SK-N-MC (cell line): ENCODE results near the gene SASH3.

Experiments
- EZH2 ChIP-seq: fragments of 200-600 bp; sonication (generic); IDR thresholded peaks from one replicate; pipeline ENCODE4 v1.6.1; 2017; ENCODE audit warnings: antibody characterized with exemption
- POLR2AphosphoS5 ChIP-seq: IDR thresholded peaks from 2 replicates; pipeline ENCODE4 v1.6.1; 2012; ENCODE audit warnings: mild to moderate bottlenecking, low read depth, low read length, borderline replicate concordance

GRCh38 chrX:129843459-129844306 is 63.9 kb downstream of the SASH3 start, which contains the start of gene ZDHHC9:
- TF ChIP-seq EZH2 (no peak), POLR2AphosphoS5 (no peak)
